GM18499 (cell line): ENCODE measurements around the gene DMBX1.

ENCODE experiments used
- ATAC-seq: cut with Tn5 transposase; IDR thresholded peaks from one replicate; pipeline ENCODE4 v1.9.1; 2021; ENCODE audit warnings: moderate number of reproducible peaks; ENCODE audit not compliant: insufficient read depth, unreplicated experiment

The DMBX1 gene

DNA sequence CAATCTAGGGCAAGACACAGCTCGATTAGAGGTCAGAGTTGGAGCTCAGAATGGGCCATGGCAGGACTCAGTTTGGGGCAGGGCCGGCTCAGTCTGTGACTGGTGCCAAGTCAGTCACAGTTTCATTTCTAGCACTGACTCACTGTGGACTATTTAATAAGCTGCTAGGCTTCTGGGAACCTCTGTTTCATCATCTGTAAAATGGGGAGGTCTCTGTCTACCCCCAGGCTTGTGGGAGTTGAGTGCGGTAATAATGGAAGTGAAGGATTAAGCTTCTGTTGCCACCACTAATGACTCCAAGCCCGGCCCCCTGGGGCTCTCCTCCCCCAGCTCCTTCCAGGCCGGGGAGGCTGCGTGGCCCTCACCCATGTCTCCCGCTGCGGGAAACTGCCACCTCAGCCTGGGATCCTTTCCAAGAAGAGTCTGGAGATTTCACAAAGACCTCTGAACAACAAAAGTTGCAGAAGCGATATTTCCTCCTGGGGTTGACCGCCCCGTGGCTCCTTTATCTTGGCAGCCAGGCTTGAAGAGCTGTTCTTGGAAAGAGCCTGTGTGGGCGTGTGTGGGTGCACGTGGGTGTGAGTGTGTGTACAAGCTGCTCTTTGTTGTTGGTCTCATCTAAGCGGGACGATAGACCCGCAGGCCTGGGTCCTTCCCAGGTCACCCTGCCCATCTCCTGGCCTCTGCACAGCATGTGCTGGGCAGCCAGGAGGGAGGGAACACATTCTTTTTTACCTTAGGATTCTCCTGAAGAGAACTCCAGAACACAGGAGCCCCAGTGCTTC, 32.7 kb downstream of the DMBX1 start:
- ATAC-seq: no peak

DNA sequence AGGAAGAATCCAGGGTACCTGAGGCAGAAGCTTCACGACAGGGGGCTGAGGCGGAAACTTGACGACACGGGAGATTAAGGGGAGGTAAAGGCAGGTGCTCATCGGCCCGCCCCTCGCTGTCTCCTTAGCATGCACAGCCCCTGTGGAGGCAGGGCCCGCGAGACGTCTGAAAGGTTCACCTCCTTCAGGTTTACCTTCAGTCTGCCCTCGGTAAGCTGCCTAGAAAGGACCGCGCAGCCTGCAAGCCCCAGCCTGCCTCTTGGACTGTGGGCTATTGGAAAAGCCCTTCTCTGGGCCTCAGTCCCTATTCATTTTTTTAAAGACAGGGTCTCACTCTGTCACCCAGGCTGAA, 33.3 kb downstream of the DMBX1 start:
- ATAC-seq: no peak

DNA sequence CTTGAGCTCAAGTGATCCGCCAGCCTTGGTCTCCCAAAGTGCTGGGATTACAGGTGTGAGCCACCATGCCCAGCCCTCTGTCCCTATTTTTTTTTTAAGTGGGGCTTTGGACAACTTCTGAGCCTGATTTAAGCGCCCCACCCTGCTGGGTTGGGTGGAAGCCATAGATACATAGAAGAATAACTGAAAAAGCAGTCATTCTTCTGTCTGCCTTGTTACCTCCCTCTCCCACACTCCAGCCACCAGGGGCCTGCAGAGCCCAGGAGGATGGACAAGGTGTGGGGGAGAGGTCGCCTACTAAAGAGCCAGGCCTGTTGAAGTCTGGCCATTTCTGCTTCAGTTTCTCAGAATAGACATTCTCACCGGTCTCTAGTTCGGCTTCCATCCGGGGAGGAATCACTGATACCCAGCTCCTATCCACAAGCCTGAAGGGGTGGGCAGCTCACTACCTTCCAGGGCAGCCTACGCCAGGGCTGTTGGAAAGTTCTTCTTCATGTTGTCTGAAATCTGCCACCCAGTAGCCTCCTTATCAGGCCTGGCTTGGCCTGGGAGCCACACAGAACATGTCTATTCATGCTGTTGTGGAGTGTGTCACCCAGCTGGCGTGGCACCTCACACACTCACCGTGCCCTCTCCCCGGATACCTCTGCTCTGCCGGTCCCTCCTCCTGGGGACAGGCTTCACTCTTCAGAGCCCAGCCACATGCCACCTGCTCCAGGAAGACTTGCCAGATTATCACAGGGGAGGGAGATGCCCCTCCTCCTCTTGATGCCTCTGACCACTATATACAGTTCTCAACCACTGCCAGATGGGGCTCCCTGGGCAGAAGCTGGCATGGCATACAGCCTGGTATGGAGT, 34.1 kb downstream of the DMBX1 start:
- no peak for ATAC-seq

DNA sequence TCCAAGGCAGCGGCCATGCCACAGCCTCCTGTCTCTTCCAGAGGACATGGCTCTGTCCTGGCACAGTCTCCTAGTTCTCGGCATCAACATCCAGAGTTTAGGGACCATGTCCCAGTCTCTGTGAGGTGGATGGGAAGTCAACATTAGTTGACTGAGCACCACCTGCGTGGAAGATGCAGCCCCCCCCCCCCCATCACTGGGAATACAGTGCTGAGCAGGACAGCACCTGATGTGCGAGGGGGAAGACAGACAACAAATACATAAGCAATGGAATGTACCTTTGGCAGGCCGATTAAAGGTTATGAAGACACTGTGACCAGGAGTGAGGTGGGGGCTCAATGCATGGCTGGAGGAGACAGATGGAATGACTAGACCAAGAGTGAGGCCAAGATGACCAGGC, 35.2 kb downstream of the DMBX1 start:
- ATAC-seq: no peak

DNA sequence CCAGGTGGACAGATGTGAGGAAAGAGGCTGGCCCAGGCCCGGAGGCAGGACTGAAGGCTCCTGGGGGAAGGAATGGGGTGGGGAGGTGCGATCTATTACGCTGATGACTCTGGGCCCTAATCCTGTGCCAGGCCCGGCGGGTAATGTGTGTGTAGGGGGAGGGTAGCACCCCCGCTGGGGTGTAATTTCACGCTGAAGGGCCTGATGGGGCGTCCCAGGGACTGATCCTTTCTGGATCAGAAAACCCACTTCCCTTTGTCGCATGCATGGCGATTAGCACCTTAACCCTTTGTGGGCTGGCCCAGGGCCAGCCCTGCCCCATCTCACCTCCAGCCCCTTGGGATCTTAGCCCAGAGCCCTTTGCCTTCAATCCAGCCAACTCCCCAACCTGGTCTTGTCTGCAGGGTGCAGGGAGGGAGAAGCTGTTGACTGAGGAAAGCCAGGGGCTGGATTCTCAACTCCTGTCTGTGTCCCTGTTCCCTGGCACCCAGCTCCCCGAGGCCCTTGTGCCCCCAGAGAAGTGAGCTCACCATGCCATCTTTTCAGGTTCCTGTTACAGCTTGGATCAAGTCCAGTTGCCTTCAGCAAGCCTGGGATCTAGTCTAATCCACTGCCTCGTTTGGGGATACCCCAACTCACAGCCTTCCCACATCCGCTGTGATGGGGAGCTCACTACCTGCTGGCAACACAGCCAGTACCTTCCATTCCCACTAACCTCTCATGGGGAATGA, 35.8 kb downstream of the DMBX1 start:
- no peak for ATAC-seq

DNA sequence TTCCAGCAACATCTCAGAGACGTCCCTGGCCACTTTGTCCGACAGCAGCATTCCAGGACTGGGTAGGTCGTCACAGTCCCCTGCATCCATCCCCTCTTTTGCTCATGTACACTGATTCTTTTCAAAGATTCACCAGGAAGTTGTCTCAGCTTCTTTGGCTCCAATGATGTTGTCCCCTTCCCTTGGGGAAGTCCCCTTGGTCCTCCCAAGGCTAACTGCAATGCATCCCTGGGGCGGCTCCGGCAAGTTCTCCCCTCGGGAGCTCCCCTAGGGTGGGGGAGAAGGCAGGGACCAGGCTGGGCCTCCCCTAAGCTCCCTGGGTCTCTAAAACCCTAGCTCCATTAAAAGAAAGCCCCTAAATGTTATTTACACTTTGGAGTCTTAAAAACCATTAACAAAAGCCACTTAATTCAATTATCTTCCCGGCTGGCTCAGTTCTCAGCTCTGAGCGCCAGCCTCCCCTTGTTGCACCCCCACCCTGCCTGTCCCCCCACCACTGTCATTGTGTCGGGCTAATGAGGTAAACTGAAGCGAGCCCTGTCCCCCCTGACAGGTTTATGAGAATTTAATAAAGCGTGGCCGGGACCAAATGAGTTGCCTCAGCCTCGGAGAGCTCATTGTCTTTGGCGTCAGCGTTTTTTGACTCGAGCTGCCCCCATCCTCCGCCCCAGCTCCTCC, 36.5 kb downstream of the DMBX1 start:
- ATAC-seq: no peak

DNA sequence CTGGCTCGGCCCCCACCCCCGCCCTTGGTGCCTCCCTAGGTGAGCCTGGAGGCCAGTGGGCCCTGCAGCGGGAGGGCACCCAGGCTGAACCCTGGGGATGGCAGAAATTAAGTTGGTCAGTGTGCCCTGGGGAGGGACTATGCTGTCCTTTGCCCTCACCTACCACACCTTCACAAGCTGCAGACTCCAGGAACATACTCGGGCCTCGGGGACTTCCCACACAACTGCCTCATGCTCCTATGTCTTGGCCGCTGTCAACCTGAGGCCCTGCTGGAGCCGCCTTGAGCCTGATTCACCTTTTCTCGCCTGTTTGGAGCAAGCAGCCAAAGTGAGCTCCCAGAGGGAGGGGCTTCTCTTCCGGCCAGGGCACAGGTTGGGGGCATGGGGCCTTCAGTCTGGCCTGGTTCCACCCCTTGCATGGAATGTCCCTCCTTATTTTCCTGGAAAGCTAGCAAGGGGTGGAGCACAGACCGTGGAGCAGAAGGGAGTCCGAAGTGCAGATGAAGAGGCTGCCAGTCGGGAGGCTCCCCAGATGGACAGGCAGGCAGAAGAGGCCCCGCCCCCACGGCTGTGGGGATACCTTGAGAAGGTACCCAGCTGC, 37.2 kb downstream of the DMBX1 start:
- no peak for ATAC-seq

DNA sequence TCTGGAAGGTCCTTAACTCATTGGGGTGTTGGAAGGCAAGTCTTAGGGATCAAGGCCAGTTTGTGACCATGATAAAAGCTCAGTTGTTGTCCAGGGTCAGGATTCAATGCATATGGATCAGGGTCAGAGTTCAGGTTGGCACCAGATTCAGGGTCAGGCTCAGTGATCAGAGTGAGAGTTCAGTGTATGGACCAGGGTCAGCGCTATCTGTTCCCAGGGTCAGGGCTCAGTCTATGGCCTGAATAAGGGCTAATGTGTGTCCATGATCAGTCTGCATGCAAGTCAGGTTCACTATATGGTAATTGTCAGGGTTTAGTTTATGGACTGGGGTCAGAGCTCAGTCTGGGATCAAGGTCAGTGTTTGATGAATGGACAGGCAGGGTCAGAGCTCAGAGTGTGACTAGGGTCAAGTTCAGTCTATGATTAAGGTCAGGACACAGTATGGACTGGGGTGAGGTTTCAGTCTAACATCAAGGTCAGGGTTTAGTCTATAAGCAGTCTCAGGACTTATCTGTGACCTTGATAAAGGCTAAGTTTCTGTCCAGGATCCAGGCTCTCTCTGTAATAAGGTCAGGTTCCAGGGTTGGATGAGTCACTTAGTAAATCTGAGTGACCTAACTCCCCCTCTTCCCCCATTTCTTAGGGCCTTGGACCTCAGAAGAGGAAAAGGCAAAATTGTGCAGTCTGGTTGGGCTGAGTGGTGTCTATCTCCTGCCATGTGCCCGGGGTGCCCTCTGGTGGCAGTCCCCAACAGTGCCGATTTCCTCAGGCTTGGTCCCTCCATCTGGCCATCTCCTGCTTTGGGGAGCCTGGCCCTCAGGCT, 38.0 kb downstream of the DMBX1 start:
- ATAC-seq: no peak

DNA sequence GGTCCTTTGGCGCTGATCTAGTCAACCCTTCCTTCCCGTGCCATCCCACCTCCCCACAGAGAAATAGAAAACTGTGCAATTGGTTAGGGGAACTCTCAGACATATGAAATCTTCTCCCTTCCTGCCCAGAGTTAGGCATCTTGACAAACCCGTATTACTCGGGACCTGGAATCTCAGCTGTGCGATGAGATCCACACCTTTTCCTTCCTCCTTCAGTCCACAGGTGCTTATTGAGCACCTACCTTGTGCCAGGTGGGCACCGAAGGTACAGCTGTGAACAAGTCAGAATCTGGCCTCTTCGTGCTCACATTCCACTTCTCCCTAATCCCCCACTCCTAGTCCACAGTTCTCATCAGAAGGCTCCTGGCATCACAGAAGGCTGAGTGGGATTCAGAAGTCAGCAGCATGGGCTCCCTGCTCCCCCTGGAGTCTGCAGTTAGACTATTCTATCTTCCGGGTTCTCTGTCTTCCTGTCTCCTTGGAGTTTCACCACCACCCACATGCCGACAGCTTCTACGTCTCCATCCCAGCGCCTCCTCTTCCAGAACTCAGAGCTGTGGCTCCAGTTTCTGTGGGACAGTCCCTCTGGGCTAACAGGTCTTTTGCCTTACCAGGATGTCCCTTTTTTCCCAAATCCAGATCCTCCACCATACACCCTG, 38.8 kb downstream of the DMBX1 start:
- no peak for ATAC-seq

DNA sequence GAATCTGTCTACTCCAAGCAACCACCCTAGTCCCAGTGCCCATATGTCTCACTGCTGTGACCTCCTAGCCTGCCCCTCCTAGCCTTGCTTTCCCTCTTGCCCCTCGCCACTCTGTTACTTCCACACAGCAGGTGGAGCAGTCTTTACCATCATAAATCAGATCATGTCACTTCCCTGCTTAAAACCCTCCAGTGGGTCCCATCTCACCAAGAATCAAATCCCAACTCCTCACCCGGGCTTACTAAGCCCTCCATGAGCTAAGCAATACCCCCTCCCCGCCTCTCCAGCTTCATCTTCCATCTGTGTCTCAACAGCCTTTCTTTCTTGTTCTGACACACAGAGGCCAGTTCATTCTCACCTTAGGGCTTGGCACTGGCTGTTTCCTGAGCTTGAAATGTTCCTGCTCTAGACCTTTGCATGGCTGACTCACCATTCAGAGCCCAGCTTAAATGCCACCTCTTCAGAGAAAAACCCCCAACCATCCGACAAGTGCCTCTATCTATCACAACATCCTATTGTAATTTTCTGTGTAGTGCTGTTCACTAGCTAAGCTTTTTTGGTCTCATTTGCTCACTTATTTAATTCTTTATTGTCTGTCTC, 39.5 kb downstream of the DMBX1 start:
- ATAC-seq: no peak

DNA sequence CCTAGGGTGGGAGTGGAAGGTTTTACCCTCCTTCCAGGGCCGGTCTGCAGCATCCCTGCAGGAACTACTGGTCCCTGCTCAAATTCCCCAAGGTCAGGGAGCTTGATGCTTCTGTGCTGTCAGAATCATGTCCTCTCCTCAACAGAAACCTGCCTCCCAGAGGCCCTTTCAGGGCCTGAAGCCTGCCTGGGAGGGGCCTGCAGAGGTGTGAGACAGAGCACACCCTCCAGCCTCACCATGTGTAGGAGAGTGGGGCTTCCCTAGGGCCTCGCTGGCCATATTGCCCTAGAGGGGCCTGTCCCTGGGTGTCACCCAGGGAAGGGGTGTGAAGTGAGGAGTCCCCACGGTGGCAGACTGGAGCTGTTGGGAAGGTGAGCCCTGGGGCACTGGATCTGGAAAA, 40.7 kb downstream of the DMBX1 start:
- ATAC-seq: no peak

DNA sequence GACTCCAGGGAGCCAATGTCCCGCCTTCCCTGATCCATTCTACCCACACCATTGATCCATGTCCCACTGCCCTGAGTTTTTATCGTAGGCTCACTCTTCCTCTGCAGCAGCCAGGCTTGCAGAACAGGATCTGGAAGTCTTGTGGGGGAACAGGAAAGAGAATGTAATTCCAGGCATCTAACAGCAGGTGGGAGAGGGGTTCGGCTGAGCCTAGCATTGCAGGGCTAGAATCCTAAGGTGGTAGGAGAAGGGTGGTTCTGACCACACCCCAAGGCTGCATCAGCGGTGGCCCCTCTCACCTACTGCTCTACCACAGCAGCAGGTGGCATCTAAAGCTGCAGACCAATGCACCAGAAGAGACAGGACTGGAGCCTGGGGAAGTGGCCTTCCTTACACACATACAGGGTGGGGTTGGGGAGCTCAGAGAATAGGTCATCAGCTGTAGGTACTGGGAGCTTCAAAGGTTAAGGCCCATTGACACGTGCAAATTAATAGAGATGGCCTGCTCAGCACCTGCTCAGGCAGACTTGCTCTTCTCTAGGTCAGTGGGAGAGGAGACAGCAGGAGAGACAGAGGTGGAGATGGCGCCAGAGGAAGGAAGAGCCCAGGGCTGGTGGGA, 41.3 kb downstream of the DMBX1 start:
- ATAC-seq: no peak

DNA sequence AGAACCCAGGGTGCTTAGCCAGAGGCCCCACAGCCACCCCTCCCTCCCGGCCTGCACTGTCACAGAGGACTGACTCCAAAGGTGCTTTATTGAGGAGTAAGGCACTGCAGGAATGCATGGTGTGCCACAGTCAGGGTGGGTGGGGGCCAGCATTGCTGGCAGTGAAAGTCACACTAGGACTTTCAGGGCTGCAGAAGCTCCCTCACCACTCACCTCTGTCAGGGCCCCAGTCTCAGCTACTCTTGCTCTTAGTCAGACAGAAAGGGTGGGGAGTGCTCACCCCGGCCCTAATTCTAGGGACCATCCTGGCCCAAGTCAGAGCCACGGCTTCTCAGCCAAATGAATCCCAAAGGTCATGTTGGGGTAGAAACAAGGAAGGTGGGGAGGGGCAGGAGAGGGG, 42.5 kb downstream of the DMBX1 start:
- no peak for ATAC-seq

DNA sequence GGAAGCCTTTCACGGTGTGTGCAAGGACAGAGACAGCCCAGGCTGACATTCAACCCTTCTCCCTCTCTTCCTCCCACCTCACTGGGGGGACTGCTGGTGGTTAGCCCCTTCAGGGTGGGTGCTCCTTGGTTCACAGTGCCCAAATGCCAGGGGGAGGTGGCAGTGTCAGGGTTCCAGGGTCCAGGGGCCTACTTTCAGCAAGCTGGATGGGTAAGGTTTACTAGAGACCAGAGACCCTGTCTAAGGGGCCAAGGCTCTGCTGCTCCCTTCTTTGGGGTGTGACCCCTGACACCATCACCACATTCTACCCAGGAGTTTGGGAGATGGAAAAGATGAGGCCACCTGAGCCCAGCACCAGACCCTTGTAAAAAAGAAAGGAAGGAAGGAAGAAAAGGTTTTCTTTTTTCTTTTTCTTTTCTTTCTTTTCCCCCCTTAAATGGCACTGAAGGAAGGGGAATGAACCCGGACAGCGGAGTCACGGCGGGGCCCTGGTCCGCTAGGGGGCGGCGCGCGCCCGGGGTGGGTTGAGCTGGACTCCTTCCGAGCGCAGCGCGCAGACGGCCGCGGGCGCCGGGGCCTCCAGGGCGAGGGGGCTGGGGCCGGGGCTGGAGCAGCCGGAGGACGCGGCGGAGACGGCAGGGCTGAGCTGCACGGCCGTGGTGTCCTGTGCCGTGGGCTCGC, 43.0 kb downstream of the DMBX1 start:
- ATAC-seq: no peak

DNA sequence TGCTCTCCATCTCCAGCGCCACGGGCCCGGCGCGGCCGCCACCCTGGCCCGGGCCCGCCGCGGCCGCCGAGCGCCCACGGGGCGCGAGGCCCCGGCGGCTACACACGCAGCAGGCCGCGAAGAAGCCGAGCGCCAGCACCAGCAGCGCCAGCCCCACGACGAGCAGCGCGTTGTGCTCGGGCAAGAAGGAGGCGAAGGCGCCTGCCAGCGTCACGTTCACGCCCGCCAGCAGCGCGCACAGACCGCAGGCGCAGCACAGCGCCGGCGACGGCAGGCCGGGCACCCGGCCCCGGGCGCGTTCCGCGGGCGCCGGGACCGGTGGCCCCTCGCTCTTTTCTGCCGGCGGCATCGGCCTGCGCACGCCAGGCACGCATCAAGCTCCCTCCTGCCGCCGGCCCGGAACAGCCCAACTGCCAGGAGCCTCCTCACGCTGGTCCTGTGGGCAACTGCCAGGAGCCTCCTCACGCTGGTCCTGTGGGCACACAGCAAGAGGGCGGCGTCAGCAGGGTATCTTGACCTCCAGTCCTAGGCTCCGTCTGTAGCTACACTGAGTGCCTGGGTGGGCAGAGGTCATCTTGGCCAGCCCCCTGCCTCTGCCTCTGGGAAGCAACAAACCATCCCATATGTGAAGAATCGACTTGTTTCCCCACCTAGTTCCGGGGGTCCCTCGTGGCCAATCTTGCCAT, 43.7 kb downstream of the DMBX1 start:
- ATAC-seq: no peak

DNA sequence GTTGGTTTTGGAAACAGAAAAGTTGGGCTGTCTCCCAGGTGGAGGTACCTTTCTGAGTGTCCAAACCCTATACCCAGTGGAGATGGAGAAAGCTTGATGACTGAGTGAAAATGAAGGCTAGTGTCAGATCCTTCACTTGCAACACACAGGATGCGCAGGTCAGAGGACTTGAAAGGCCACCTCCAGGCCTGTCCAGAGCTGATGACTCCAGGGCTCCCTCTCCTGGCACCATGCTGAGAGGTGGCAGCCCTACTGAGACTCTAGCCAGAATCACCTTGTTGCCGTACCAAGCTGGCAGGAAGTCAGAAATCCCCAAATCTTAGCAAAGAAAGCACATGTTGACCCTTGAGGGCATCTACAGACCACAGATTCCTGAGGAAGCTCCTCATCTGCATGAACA, 45.4 kb downstream of the DMBX1 start:
- ATAC-seq: no peak

DNA sequence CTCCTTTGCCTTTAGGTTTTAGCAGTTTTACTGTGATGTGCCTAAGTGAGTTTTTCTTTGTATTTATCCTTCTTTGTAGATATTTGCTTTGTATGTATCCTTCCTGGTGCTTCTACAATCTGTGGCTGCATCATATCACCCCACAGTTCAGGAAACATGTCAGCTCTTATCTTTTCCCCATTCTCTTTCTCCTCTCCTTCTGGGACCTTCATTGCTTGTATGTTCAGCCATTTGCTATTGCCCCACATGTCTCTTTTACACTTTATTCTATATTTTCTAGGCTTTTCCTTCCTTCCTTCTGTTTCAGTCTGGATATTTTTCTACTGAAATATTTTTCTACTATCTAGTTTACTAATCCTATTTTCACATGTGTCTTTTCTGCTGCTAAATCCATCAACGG, 46.9 kb downstream of the DMBX1 start:
- no peak for ATAC-seq
